Esophagus squamous epithelium (tissue), 4 donors: ENCODE results near the gene MMP7.

Source experiments
- POLR2A ChIP-seq, 4 donors: fragments of 450-650 bp; IDR thresholded peaks; one replicate each; pipeline ENCODE4 v1.6.1; 2017; ENCODE audit warnings: antibody characterized with exemption in 4 of 4, mild to moderate bottlenecking in 4 of 4, moderate library complexity in 3 of 4
- TF ChIP-seq, protein P1 (sequence below), 6 experiments: fragments of 450-650 bp in 4 of 6; fragments of 200-600 bp in 2 of 6; sonication (generic) in 2 of 6; IDR thresholded peaks; one replicate each; pipeline ENCODE4 v1.5.1; 2016 to 2019; ENCODE audit warnings: antibody characterized with exemption in 6 of 6, mild to moderate bottlenecking in 4 of 6, moderate library complexity in 4 of 6

DNA sequence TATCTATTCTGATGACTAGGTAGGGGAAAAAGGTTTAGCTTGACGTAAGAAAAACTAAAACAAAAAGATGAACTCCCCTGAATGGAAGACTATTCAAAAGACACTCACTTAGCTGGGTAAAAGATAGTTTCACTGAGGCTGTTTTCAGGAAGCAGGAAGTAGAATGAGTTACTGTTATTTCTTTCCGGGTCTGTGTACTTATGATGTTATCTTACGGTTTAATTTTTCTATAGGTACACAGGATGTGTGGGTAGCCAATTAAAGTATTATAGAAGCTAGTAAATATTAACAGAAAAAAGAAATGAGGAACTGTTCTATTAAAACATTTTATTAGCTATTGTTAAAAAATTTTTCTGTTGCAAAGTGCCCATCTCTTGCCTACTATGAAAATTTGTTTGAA is 45.8 kb upstream of the MMP7 start:
- TF ChIP-seq, protein P1, sequence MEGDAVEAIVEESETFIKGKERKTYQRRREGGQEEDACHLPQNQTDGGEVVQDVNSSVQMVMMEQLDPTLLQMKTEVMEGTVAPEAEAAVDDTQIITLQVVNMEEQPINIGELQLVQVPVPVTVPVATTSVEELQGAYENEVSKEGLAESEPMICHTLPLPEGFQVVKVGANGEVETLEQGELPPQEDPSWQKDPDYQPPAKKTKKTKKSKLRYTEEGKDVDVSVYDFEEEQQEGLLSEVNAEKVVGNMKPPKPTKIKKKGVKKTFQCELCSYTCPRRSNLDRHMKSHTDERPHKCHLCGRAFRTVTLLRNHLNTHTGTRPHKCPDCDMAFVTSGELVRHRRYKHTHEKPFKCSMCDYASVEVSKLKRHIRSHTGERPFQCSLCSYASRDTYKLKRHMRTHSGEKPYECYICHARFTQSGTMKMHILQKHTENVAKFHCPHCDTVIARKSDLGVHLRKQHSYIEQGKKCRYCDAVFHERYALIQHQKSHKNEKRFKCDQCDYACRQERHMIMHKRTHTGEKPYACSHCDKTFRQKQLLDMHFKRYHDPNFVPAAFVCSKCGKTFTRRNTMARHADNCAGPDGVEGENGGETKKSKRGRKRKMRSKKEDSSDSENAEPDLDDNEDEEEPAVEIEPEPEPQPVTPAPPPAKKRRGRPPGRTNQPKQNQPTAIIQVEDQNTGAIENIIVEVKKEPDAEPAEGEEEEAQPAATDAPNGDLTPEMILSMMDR (IDR thresholded peaks at IDR 0.05): no peak
- no peak for TF ChIP-seq POLR2A (IDR thresholded peaks at IDR 0.05)
